ENCODE data around the gene KATNA1.

The KATNA1 gene

DNA sequence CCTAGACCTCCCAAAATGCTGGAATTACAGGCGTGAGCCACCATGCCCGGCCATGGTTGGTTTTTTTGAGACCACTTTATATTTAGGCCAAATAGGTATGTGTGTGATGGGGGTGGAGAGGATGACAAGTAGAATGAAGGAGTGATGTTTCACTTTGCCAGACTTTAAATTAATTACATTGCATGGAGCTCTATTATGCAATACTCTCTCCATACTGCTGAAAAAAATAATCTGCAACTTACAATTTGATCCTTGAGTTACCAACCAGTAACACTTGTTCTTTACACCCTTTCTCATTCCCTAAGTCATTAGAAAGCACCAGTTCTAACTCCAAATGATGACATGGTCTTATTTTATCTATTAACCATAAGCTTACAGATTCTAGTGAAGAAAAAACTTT is 55.5 kb downstream of the KATNA1 start:
- ChIA-PET CTCF (interaction anchor here (1.0 to 1.4 kb wide), 3 partner anchors 15 to 28 kb away, joined by 3 to 5 read pairs (median 4); no protein-coding TSS in a partner anchor), POLR2A (no interaction called here)
- TF ChIP-seq CTCF (IDR thresholded peaks at IDR 0.05; ENCODE audit: control extremely low read depth, extremely low read depth, low read depth, missing control alignments), result no peak
- DNase-seq (ENCODE audit: extremely low spot score), result no peak

DNA sequence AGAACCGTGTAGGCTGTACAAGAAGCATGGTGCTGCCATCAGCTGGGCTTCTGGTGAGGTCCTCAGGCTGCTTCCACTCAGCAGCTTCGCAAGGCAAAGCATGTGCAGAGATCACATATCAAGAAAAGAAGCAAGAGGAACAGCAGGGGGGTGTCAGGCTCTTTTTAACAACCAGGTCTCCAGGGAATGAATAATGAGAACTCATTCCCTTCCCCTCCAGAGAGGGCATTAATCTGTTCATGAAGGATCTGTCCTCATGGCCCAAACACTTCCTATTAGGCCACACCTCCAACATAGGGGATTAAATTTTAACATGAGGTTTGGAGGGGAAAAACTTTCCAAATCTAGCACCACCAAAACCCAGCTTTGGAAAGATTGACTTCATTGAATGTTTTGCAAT is 62.4 kb downstream of the KATNA1 start:
- no peak for TF ChIP-seq CTCF (IDR thresholded peaks at IDR 0.05; ENCODE audit: control extremely low read depth, extremely low read depth, low read depth, missing control alignments)
- ChIA-PET POLR2A (interaction anchor here (0.5 kb wide), 1 partner anchor 17 kb away, joined by 5 read pairs; no protein-coding TSS in a partner anchor), CTCF (interaction anchor here (0.7 to 2.5 kb wide), 8 partner anchors 10 to 65 kb away, joined by 3 to 8 read pairs (median 3); no protein-coding TSS in a partner anchor)
- DNase-seq (ENCODE audit: extremely low spot score), result no peak

DNA sequence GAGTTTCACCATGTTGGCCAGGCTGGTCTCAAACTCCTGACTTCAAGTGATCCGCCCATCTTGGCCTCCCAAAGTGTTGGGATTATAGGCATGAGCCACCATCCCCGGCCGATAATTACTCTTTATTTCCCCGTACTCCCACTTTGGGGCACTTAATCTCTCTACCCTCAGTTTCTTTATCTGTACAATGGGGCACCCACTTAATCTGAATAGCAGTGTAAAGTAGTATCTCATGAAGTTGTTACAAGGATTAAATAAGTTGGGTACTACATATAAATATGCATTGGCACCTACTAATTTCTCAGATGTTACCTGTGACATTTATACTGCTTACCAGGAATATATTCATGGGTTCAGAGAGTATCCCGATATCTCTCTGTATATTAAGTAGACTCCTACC is 67.2 kb downstream of the KATNA1 start:
- POLR2A ChIA-PET, result no interaction called here
- CTCF ChIA-PET, result interaction anchor here (2.5 kb wide), 1 partner anchor 17 kb away, joined by 8 read pairs; no protein-coding TSS in a partner anchor

DNA sequence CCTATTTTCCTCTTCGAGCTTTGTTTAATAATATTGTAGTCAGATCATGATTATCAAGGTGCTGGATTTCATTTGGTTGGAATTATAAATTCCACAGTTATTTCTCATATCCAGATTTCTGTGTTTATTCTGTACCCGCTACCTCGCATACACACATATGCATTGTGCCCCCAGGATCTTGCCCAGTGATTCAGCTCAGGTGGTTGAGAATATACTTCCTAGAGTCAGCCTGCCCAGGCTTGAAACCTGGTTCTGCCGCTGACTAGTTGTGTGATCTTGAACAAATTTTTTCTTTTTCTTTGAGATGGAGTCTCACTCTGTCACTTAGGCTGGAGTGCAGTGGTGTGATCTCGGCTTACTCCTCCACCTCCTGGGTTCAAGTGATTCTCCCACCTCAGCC is 67.6 kb downstream of the KATNA1 start:
- ChIA-PET POLR2A (no interaction called here), CTCF (interaction anchor here (2.5 kb wide), 1 partner anchor 17 kb away, joined by 8 read pairs; no protein-coding TSS in a partner anchor)
- no peak for TF ChIP-seq CTCF (IDR thresholded peaks at IDR 0.05; ENCODE audit: control extremely low read depth, extremely low read depth, low read depth, missing control alignments)
- DNase-seq (ENCODE audit: extremely low spot score), result no peak

More for the DNA sequence above, 67.2 kb downstream of the KATNA1 start:
- DNase-seq (ENCODE audit: extremely low spot score), result no peak
- TF ChIP-seq CTCF (IDR thresholded peaks at IDR 0.05; ENCODE audit: control extremely low read depth, extremely low read depth, low read depth, missing control alignments), result no peak

GRCh38 chr6:149567945-149568585 is 80.4 kb downstream of the KATNA1 start:
- ChIA-PET POLR2A (no interaction called here), CTCF (interaction anchor here (1.5 kb wide), 2 partner anchors 21 to 51 kb away, joined by 3 to 4 read pairs; no protein-coding TSS in a partner anchor)
- TF ChIP-seq CTCF (IDR thresholded peaks at IDR 0.05; ENCODE audit: control extremely low read depth, extremely low read depth, low read depth, missing control alignments), result no peak
- peak; percentile 32 for DNase-seq (ENCODE audit: extremely low spot score)

GRCh38 chr6:149567194-149567586 is 81.3 kb downstream of the KATNA1 start:
- peak; percentile 32 for DNase-seq (ENCODE audit: extremely low spot score)
- no peak for TF ChIP-seq CTCF (IDR thresholded peaks at IDR 0.05; ENCODE audit: control extremely low read depth, extremely low read depth, low read depth, missing control alignments)
- POLR2A ChIA-PET, result no interaction called here
- CTCF ChIA-PET, result no interaction called here
